ENCODE results near the gene PTPN2.
"Not testable (repeated sequence)": the region's sequence is repeated elsewhere in the genome, so short reads cannot be mapped to it uniquely, and the experiment has no call there.

The PTPN2 gene

DNA sequence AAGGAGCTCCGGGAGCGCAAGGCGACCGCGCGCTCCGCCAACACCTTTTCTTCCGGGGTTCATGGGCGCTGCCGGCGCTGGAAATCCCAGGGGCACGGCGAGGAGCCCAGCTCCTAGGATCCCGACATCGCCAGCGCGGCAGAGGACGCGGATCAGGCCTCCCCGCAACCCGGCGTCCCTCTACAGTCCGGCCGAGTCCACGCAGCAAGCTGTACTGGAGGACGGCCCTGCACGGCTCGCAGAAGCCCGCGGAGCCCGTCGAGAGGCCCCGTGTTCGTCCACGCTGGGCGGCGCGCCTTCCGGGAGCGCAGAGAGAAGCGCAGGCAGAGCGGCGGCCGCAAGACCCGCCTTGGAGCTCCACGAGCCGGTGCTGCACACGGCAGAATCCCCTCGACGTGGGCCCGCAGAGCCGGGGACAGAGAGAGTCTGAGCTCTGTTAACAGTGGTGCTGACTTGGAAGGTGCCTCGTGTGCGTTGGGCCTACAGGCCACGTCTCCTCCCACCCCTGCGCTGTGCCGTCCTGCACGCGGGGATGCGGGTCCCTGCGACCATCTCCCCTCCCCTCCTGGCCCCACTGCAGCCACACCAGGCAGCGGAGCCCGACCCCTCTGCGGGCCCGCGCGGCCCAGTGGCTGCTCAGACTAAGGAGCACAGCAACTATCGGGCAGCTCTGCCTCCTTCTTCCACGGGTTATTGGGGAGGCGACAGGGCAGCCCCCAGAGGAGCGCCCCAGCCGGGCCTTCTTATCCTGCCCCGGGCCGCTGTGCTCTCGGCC is 28.1 kb upstream of the PTPN2 start:
- no peaks in the 10 kb centered on the region for H3K79me2 ChIP-seq (ENCODE audit: control insufficient read depth, insufficient read depth, low read length, unreplicated experiment)
- H3K36me3 ChIP-seq (ENCODE audit: insufficient read depth, low read length), result no peaks in the 10 kb centered on the region
- H2AFZ ChIP-seq (ENCODE audit: low read length, unreplicated experiment), result no peak overlapping the region
- H3K4me1 ChIP-seq (ENCODE audit: control insufficient read depth, insufficient read depth, low read length, unreplicated experiment), result peaks cover 12% of the 10 kb centered on the region
- H3K27ac ChIP-seq (ENCODE audit: low read depth, low read length), result no peak overlapping the region
- no peak overlapping the region for H3K4me3 ChIP-seq (ENCODE audit: low read depth, low read length)
- no peaks in the 10 kb centered on the region for H3K27me3 ChIP-seq (ENCODE audit: insufficient read depth, low read length)

DNA sequence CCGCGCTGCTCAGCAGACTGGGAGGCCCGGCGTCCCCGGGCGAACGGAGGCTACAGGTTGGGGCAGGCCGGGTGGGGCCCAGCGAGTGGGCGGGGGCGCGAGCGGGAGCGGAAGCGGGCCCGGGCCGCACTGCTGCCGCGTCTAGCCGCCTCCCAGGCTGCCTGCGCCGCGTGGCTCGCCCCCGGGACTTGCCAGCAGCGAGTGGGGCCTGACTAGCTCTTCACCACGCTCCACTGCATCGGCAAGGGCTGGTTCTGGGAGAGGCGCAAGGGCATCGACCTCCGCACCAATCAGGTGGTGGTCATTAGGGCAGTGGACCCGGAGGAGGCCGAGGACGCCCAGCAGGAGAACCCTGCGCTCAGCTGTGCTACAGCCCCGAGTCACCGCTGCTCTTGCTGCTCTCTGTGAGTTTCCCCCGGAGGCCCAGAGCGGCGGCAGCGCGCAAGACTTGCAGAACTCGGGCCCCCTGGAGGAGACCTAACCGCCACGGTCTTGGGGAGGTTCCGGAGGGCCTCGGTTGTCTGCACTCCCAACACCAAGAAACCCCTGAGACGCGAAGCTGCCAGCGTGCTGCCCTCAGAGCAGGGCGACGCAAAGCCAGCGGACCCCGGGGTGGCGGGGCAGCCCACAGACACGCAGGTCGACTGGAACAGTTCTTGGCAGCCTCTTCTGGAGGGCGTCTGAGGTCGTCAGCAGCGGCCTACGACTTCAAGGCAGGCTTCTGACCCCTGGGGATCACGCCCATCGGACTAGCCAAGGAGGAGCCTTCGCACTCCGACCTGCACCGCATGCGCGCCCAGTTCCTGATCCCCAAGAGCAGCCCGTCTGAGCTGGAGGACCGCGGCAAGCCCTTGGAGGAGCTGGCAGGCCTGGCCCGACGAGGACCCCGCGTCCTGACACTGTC is 27.2 kb upstream of the PTPN2 start:
- H2AFZ ChIP-seq (ENCODE audit: low read length, unreplicated experiment), result no peak overlapping the region
- H3K4me1 ChIP-seq (ENCODE audit: control insufficient read depth, insufficient read depth, low read length, unreplicated experiment), result peaks cover 20% of the 10 kb centered on the region
- no peaks in the 10 kb centered on the region for H3K27me3 ChIP-seq (ENCODE audit: insufficient read depth, low read length)
- no peak overlapping the region for H3K27ac ChIP-seq (ENCODE audit: low read depth, low read length)
- H3K79me2 ChIP-seq (ENCODE audit: control insufficient read depth, insufficient read depth, low read length, unreplicated experiment), result no peaks in the 10 kb centered on the region
- no peak overlapping the region for H3K4me3 ChIP-seq (ENCODE audit: low read depth, low read length)
- no peaks in the 10 kb centered on the region for H3K36me3 ChIP-seq (ENCODE audit: insufficient read depth, low read length)

DNA sequence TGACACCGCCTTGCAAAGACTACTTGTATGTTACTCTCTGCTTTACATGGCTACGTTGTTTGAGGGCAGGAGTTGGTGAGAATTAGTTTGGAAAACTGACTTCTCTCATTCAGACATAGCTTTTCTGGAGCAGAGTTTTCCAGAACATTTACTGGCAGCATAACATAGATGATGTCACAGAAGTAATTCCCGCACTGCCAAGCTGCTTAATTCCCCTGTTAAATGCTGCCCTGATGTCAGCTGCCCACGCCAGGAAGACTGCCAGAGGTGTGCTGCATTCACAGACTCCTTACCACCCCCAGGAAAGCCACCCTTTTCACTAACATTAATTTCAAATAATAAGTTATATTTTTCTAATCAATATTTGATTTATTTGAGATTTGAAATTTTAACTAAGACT is 24.7 kb upstream of the PTPN2 start:
- Histone ChIP-seq H3K27me3 (ENCODE audit: insufficient read depth, low read length) (no peaks in the 10 kb centered on the region), H3K4me1 (ENCODE audit: control insufficient read depth, insufficient read depth, low read length, unreplicated experiment) (peaks cover 20% of the 10 kb centered on the region), H3K4me3 (ENCODE audit: low read depth, low read length) (no peak overlapping the region), H2AFZ (ENCODE audit: low read length, unreplicated experiment) (no peak overlapping the region), H3K79me2 (ENCODE audit: control insufficient read depth, insufficient read depth, low read length, unreplicated experiment) (no peaks in the 10 kb centered on the region), H3K27ac (ENCODE audit: low read depth, low read length) (no peak overlapping the region), H3K36me3 (ENCODE audit: insufficient read depth, low read length) (no peaks in the 10 kb centered on the region)

DNA sequence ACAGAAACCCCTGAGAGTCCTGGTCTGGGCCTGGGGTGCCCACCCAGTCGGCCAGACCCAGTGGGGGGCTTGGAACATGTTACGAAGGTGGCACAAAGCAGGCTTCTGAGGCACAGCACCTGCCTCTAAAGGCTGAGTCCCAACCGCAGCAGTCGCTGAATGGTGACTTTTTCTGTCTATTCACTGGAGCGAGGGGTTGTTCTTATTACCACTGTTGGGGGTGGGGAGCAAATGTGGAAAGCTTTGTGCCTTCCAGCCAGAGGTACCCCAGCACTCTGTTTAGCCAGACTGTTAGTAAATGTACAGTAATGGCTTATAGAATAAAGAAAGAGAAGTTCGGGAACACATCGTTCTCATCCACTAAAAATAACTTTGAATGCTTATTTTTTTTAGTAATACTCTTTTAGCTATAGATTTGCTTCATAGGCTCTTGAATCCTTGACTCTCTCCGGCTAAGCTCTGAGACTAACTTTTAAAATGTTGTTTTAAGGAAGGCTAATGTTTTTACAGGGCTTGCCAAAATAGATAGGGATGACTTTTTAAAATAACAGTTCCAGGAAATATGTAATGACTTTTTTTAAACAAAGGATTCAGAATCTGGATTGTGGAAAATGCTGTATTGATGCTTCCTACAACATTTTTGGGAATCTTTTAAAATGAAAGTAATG is 23.4 kb upstream of the PTPN2 start:
- peaks cover 20% of the 10 kb centered on the region for H3K4me1 ChIP-seq (ENCODE audit: control insufficient read depth, insufficient read depth, low read length, unreplicated experiment)
- H3K27ac ChIP-seq (ENCODE audit: low read depth, low read length), result peak overlapping the region; percentile 53
- H3K79me2 ChIP-seq (ENCODE audit: control insufficient read depth, insufficient read depth, low read length, unreplicated experiment), result no peaks in the 10 kb centered on the region
- peak overlapping the region; percentile 85 for H2AFZ ChIP-seq (ENCODE audit: low read length, unreplicated experiment)
- peak overlapping the region; percentile 22 for H3K4me3 ChIP-seq (ENCODE audit: low read depth, low read length)
- H3K36me3 ChIP-seq (ENCODE audit: insufficient read depth, low read length), result no peaks in the 10 kb centered on the region
- H3K27me3 ChIP-seq (ENCODE audit: insufficient read depth, low read length), result no peaks in the 10 kb centered on the region

DNA sequence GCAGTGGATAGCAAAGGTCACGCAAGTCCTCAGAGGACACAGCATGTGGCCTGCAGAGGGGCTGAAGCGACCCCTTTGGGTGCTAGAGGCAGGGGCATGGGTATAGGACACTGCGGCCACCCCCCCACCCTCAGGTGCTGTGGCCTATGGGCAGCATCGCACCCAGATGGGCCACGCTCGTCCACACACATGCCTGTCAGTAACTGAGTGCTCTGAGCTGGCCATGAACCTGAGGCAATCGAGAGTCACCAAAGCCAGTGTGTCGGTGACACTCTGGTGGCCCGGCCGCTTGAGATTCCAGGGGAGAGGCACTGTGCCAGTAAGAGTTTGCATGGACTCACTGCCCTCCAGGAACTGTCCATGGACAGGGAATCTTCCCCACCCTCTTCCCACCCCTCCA is 22.7 kb upstream of the PTPN2 start:
- Histone ChIP-seq H2AFZ (ENCODE audit: low read length, unreplicated experiment) (no peak overlapping the region), H3K79me2 (ENCODE audit: control insufficient read depth, insufficient read depth, low read length, unreplicated experiment) (no peaks in the 10 kb centered on the region), H3K4me3 (ENCODE audit: low read depth, low read length) (no peak overlapping the region)

DNA sequence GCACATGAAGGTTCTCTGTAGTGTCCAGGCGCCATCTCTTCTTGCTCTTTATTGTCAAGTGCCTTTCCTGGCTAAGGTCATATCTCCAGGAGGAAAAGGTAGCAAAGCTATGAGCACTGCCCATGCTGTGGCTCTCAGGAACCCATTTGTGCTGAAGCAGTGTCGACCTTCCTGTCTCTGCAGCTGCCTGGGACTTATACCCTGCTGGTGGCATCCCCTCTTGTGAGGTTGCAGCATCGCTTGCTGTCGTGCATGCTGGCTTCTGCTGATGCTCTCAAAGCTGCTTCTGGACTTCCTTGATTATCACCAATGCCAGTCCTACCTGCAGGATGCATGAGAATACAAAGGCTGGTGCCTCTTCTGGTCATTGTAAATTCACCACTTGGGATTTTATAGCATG is 22.1 kb upstream of the PTPN2 start:
- Histone ChIP-seq H3K4me1 (ENCODE audit: control insufficient read depth, insufficient read depth, low read length, unreplicated experiment) (peaks cover 20% of the 10 kb centered on the region), H2AFZ (ENCODE audit: low read length, unreplicated experiment) (no peak overlapping the region), H3K79me2 (ENCODE audit: control insufficient read depth, insufficient read depth, low read length, unreplicated experiment) (no peaks in the 10 kb centered on the region), H3K27ac (ENCODE audit: low read depth, low read length) (no peak overlapping the region), H3K36me3 (ENCODE audit: insufficient read depth, low read length) (no peaks in the 10 kb centered on the region), H3K27me3 (ENCODE audit: insufficient read depth, low read length) (no peaks in the 10 kb centered on the region), H3K4me3 (ENCODE audit: low read depth, low read length) (no peak overlapping the region)

More for the DNA sequence above, 22.7 kb upstream of the PTPN2 start:
- peak overlapping the region; percentile 53; the same call in 1 of the 2 replicates for H3K27ac ChIP-seq (ENCODE audit: low read depth, low read length)
- H3K36me3 ChIP-seq (ENCODE audit: insufficient read depth, low read length), result no peaks in the 10 kb centered on the region
- no peaks in the 10 kb centered on the region for H3K27me3 ChIP-seq (ENCODE audit: insufficient read depth, low read length)
- H3K4me1 ChIP-seq (ENCODE audit: control insufficient read depth, insufficient read depth, low read length, unreplicated experiment), result peaks cover 20% of the 10 kb centered on the region

DNA sequence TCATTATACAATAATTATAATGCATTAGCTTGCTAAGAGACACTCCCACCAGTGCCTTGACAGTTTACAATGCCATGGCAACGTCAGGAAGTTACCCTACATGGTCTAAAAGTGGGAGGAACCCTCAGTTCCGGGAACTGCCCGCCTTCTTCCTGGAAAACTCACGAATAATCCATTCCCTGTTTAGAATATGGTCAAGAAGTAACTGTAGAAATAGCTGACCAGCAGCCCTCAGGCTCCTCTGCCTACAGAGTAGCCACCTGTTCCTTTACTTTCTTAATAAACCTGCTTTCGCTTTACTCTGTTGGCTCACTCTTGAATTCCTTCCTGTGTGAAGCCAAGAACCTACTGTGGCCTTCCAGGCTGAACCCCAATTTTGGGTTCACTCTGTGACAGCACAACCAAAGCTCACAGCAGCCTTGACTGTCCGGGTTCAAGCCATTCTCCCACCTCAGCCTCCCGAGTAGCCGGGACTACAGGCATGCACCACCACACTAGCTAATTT is 20.0 kb upstream of the PTPN2 start:
- Histone ChIP-seq H3K4me1 (ENCODE audit: control insufficient read depth, insufficient read depth, low read length, unreplicated experiment) (peaks cover 20% of the 10 kb centered on the region), H3K27ac (ENCODE audit: low read depth, low read length) (no peak overlapping the region), H3K36me3 (ENCODE audit: insufficient read depth, low read length) (no peaks in the 10 kb centered on the region), H2AFZ (ENCODE audit: low read length, unreplicated experiment) (no peak overlapping the region), H3K27me3 (ENCODE audit: insufficient read depth, low read length) (no peaks in the 10 kb centered on the region), H3K4me3 (ENCODE audit: low read depth, low read length) (no peak overlapping the region), H3K79me2 (ENCODE audit: control insufficient read depth, insufficient read depth, low read length, unreplicated experiment) (no peaks in the 10 kb centered on the region)

DNA sequence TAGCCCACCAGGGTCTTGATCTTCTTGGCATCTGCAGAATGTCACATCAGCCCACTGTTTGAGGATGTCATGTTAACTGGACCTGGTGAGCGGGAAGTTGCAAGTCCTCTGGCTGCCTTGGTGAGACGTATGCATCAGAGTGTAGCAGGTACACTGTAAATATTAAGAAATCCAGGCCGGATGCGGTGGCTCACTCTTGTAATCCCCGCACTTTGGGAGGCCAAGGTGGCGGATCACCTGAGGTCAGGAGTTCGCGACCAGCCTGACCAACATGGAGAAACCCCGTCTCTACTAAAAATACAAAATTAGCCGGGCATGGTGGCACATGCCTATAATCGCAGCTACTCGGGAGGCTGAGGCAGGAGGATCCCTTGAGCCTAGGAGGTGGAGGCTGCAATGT is 17.2 kb upstream of the PTPN2 start:
- not testable (repeated sequence) for H3K4me3 ChIP-seq (ENCODE audit: low read depth, low read length); H2AFZ ChIP-seq (ENCODE audit: low read length, unreplicated experiment); H3K36me3 ChIP-seq (ENCODE audit: insufficient read depth, low read length); H3K27me3 ChIP-seq (ENCODE audit: insufficient read depth, low read length); H3K79me2 ChIP-seq (ENCODE audit: control insufficient read depth, insufficient read depth, low read length, unreplicated experiment); H3K27ac ChIP-seq (ENCODE audit: low read depth, low read length); H3K4me1 ChIP-seq (ENCODE audit: control insufficient read depth, insufficient read depth, low read length, unreplicated experiment)

DNA sequence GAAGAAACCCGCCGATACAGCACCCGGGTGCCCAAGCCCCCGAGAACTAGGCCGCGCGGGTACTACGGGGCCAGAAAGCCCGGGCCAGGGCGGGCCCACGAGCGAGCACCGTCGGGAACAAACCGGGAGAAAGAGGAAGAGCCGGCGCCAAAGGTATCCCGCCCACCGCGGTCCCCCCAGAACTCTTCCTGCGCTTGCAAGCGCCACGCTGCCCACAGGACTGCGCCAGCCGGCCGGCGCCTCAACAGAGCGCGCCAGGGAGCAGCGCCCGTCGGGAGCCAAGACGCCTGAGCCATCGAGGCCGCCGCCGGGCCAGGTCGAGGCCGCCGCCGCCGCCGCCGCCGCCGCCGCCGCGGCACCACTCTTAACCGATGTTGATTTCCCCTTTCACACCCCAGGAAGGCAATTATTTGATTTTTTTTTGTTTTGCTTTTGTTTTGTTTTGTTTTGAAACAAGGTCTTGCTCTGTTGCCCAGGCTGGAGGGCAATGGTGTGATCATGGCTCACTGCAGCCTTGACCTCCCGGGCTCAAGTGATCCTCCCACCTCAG is 12.8 kb upstream of the PTPN2 start:
- not testable (repeated sequence) for H3K4me1 ChIP-seq (ENCODE audit: control insufficient read depth, insufficient read depth, low read length, unreplicated experiment); H3K36me3 ChIP-seq (ENCODE audit: insufficient read depth, low read length); H3K27me3 ChIP-seq (ENCODE audit: insufficient read depth, low read length); H3K79me2 ChIP-seq (ENCODE audit: control insufficient read depth, insufficient read depth, low read length, unreplicated experiment); H3K27ac ChIP-seq (ENCODE audit: low read depth, low read length); H3K4me3 ChIP-seq (ENCODE audit: low read depth, low read length)
- peak overlapping the region; percentile 38 for H2AFZ ChIP-seq (ENCODE audit: low read length, unreplicated experiment)

DNA sequence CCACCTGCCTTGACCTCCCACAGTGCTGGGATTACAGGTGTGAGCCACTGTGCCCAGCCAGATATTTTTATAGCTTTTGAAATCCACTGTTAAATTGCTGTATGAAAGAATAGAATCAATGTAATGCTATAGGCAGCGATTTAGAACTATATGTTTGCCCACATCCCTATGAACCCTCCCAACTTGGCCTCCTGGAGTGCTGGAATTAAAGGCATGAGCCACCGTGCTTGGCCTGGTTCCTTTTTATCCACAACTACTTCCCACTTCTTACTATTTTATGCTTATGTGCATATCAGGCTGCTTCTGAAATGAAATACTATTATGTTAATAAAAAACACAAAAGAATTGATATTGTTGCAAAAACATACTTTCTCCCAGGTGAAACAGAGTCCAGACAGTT is 11.6 kb upstream of the PTPN2 start:
- Histone ChIP-seq H3K4me3 (ENCODE audit: low read depth, low read length) (no peak overlapping the region), H3K4me1 (ENCODE audit: control insufficient read depth, insufficient read depth, low read length, unreplicated experiment) (no peaks in the 10 kb centered on the region), H3K36me3 (ENCODE audit: insufficient read depth, low read length) (no peaks in the 10 kb centered on the region), H3K27me3 (ENCODE audit: insufficient read depth, low read length) (no peaks in the 10 kb centered on the region), H2AFZ (ENCODE audit: low read length, unreplicated experiment) (no peak overlapping the region), H3K79me2 (ENCODE audit: control insufficient read depth, insufficient read depth, low read length, unreplicated experiment) (no peaks in the 10 kb centered on the region), H3K27ac (ENCODE audit: low read depth, low read length) (no peak overlapping the region)
